GM12874 (cell line): ENCODE measurements around the gene RASGRP3.

ENCODE experiments used
- TF ChIP-seq, protein P1 (sequence below): IDR thresholded peaks from 2 replicates; pipeline ENCODE4 v1.5.1; 2011; ENCODE audit warnings: low read depth, mild to moderate bottlenecking, control low read depth, low read length, moderate library complexity; ENCODE audit not compliant: insufficient read depth

The RASGRP3 gene

DNA sequence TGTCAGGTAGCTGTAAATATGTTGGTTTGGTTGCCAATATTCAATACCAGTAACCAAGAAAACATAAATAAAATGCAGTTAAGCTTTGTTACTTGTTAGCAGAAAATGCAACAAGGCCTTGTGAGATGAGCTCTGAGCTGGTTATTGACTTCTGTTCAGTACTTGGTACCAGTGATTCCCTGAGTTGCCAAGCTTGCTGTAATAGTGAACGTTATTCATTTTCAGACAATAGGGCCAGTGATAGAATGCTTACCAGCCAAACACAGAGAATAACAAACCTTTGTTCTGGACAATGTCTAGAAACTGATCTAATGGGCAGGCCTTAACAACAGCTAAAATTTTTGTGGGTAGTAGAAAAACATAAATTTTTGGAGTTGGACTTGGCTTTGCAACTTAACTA lies 29.5 kb downstream of the RASGRP3 start:
- TF ChIP-seq, protein P1, sequence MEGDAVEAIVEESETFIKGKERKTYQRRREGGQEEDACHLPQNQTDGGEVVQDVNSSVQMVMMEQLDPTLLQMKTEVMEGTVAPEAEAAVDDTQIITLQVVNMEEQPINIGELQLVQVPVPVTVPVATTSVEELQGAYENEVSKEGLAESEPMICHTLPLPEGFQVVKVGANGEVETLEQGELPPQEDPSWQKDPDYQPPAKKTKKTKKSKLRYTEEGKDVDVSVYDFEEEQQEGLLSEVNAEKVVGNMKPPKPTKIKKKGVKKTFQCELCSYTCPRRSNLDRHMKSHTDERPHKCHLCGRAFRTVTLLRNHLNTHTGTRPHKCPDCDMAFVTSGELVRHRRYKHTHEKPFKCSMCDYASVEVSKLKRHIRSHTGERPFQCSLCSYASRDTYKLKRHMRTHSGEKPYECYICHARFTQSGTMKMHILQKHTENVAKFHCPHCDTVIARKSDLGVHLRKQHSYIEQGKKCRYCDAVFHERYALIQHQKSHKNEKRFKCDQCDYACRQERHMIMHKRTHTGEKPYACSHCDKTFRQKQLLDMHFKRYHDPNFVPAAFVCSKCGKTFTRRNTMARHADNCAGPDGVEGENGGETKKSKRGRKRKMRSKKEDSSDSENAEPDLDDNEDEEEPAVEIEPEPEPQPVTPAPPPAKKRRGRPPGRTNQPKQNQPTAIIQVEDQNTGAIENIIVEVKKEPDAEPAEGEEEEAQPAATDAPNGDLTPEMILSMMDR = no peak

DNA sequence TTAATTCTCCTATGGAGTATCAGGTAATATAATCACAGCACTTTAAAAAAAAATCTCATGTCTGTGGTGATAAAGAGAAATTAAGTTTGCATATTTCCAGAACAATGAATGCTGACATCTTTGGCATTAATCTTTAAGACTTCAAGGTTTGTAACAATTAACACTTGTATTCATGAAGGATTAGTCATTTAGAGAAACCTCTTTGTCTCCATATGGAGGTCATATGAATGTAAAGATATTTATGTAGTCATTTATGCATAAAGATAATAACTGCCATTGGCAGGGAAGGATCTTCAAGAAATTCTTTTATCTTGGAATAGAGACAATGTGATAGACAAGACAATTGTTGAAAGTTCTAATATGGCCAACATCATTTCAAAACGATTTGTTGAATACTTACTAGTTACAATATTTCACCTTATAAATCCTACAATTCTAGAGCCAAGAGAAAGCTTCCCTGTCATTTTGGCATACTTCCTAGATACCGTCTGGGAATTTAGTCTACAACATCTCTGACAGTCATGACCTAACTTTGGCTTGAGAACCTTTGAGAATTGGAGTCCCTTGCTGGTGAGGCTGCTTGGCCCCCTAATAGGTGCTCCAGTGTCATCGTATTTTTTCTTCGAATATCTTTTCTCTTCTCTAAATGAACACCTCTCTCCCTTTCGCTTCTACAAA lies 33.6 kb downstream of the RASGRP3 start:
- TF ChIP-seq, protein P1 = no peak

DNA sequence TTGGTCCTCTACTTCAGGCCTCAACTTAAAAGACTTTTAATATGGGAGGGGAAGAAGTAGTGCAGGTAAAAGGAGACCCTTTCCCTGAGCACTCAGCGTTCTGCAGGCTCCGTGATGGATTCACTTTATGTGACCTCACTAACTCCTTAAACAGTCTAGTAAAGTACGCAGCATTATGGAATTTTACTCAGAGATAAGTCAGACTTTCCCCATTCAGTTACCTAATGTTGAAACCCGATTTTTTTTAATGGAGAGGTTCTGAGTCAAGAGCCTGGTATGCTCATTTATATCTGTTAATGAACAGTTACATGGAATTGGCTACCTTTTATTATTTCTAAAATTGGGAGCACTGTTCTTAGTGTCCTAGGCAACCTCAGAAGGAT lies 34.1 kb downstream of the RASGRP3 start:
- TF ChIP-seq, protein P1 = no peak

DNA sequence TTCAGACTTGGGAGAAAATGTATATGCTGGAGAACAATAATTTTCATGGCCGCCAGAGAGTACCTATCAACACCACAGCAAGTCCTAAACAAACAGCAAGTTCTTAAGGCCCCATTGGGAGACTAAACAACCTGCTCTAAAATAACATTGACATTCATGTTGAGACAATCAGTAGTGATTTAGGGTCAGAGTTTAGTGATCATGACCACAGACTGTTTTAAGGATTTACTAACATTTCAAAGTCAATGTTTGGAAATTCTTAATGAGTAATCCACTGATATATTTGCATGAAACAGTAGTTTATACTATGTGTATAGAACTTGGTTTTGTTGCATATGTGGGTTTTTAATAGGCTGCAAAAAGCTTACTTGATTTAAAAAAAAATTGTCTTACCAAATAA lies 34.7 kb downstream of the RASGRP3 start:
- TF ChIP-seq, protein P1 = no peak

DNA sequence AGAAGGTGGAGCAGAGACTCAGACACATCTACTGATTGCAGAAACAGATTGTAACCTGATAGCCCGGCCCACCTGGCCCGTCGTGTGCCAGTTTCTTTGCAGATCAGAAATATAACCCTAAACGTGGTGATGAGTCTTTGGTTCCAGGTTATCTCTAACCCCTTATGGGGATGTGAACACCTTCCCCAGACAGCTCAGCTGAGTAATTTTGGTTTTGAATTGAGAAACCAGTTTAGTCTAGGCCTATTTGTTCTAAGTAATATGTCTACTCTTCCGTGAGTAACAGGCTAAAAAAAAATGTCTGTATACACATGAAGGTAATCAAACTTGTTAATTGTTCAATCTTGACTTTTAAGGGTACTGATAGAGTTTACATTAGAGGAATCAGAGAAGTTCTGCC lies 35.7 kb downstream of the RASGRP3 start:
- TF ChIP-seq, protein P1 = no peak

DNA sequence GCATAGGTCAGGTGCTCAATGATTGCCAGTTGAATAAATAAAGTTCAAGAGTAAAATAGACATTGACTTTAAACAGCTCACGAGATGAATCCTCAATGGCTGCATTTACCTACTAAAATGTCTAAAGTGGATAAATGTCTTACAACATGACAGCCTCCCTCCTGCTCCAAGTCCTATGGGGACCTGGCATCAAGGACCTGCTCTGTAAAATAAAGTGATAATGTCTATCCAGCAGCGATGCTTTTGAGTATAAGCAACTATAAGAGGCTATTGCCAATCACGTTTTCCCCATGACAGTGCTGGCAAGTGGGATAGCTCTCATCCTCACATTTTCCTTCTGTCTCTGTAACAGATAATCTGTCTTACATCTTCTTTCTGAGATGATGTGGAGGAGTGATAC lies 37.0 kb downstream of the RASGRP3 start:
- TF ChIP-seq, protein P1 = no peak

DNA sequence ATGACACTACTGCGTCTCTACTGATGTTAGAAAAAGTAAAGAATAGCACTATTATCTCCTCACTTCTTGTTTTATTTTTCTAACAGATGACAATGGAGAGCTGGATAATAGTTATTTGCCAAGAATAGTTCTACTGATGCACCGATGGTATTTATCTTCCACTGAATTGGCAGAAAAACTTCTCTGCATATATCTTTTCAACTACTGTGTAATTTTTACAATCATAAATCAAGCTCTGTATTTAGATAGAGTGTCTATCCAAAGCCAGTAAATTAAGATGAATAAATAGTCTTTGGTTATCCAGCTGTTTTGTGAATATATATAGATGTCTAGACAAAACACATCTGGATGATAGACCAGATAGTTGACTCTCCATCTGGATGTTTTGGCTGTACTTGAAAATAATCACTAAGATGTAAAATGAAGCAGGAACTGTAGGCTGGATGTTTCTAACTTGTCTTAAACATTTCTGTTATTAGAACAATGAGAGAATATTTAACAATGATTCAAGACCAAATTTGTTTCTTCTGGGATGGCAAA lies 40.1 kb downstream of the RASGRP3 start:
- TF ChIP-seq, protein P1 = no peak
